ENCODE data around the gene DDHD1. TPM values are rescaled to one million over a fixed set of nuclear protein-coding genes. Genes with fewer than 3 reads are reported as not detected.

DDHD1 gene
- total and polyA plus RNA-seq, 2 experiments from 2014 or later, result 10.5 to 15.8 TPM

GRCh38 chr14:53151523-53152183, 1.5 kb downstream of the DDHD1 start:
- Histone ChIP-seq H3K79me2 (ENCODE audit: insufficient read depth) (peaks cover 53% of the 10 kb centered on the region), H3F3A (ENCODE audit: insufficient read depth) (peaks cover 17% of the 10 kb centered on the region), H3K27ac (peak overlapping the region; percentile 40; the same call in 1 of the 2 replicates), H2AFZ (peak overlapping the region; percentile 94), H4K20me1 (ENCODE audit: insufficient read depth) (0 out of 2 replicates have a peak, but pooled peaks cover 10% of the 10 kb centered on the region), H3K27me3 (replicated peaks; ENCODE audit: insufficient read depth) (no peaks in the 10 kb centered on the region), H3K9me3 (ENCODE audit: low read depth) (no peaks in the 10 kb centered on the region), H3K4me3 (peak overlapping the region; percentile 86), H3K9me2 (ENCODE audit: insufficient read depth) (no peaks in the 10 kb centered on the region), H3K9ac (peak overlapping the region; percentile 79), H3K4me1 (ENCODE audit: insufficient read depth) (peaks cover 9% of the 10 kb centered on the region; the same call in 1 of the 2 replicates), H3K4me2 (ENCODE audit: unreplicated experiment) (peak overlapping the region; percentile 99), H3K36me3 (ENCODE audit: low read depth) (no peaks in the 10 kb centered on the region)
- no peak for TF ChIP-seq EZH2phosphoT487 (IDR thresholded peaks at IDR 0.05; ENCODE audit: insufficient read depth, low read depth)
- TF ChIP-seq EZH2 (IDR thresholded peaks at IDR 0.05; ENCODE audit: insufficient read depth, poor library complexity, severe bottlenecking), result no peak
- DNase-seq, result peak; percentile 78
- in situ Hi-C loops (cut with MboI), result no loop called here
- WGBS, 2 experiments (ENCODE audit: low coverage in 1 of 2, low lambda C conversion rate in 2 of 2, missing lambda C conversion rate in 2 of 2), result 1 to 2% methylated on average over 21 to 25 of the region's 25 CpGs

GRCh38 chr14:53149668-53150316, 3.3 kb downstream of the DDHD1 start:
- Histone ChIP-seq H3K27ac (no peak overlapping the region), H3K27me3 (replicated peaks; ENCODE audit: insufficient read depth) (no peaks in the 10 kb centered on the region), H3K4me1 (ENCODE audit: insufficient read depth) (peaks cover 9% of the 10 kb centered on the region; the same call in 1 of the 2 replicates), H3K4me3 (no peak overlapping the region), H3K36me3 (ENCODE audit: low read depth) (no peaks in the 10 kb centered on the region), H3K4me2 (ENCODE audit: unreplicated experiment) (peak overlapping the region; percentile 99), H3K9me2 (ENCODE audit: insufficient read depth) (no peaks in the 10 kb centered on the region), H3K9me3 (ENCODE audit: low read depth) (no peaks in the 10 kb centered on the region), H2AFZ (no peak overlapping the region), H3K9ac (no peak overlapping the region), H4K20me1 (ENCODE audit: insufficient read depth) (0 out of 2 replicates have a peak, but pooled peaks cover 10% of the 10 kb centered on the region), H3K79me2 (ENCODE audit: insufficient read depth) (peaks cover 71% of the 10 kb centered on the region), H3F3A (ENCODE audit: insufficient read depth) (peaks cover 17% of the 10 kb centered on the region)
- in situ Hi-C loops (cut with MboI), result no loop called here
- TF ChIP-seq EZH2phosphoT487 (IDR thresholded peaks at IDR 0.05; ENCODE audit: insufficient read depth, low read depth), result no peak
- no peak for TF ChIP-seq EZH2 (IDR thresholded peaks at IDR 0.05; ENCODE audit: insufficient read depth, poor library complexity, severe bottlenecking)
- no peak for DNase-seq
- WGBS, 2 experiments (ENCODE audit: low coverage in 1 of 2, low lambda C conversion rate in 2 of 2, missing lambda C conversion rate in 2 of 2), result 82 to 88% methylated on average over 4 of the region's 4 CpGs

- no peaks in the 10 kb centered on the region for H3K27me3 ChIP-seq (replicated peaks; ENCODE audit: insufficient read depth)
- H3K9me3 ChIP-seq (ENCODE audit: low read depth), result no peaks in the 10 kb centered on the region
- no peak for TF ChIP-seq EZH2 (IDR thresholded peaks at IDR 0.05; ENCODE audit: insufficient read depth, poor library complexity, severe bottlenecking)
- TF ChIP-seq EZH2phosphoT487 (IDR thresholded peaks at IDR 0.05; ENCODE audit: insufficient read depth, low read depth), result no peak
- H3F3A ChIP-seq (ENCODE audit: insufficient read depth), result peaks cover 9% of the 10 kb centered on the region
- peaks cover 9% of the 10 kb centered on the region; the same call in 1 of the 2 replicates for H3K4me1 ChIP-seq (ENCODE audit: insufficient read depth)
- no peak overlapping the region for H3K4me2 ChIP-seq (ENCODE audit: unreplicated experiment)
- H3K9me2 ChIP-seq (ENCODE audit: insufficient read depth), result no peaks in the 10 kb centered on the region
- peaks cover 82% of the 10 kb centered on the region for H3K79me2 ChIP-seq (ENCODE audit: insufficient read depth)
- H4K20me1 ChIP-seq (ENCODE audit: insufficient read depth), result 0 out of 2 replicates have a peak, but pooled peaks cover 10% of the 10 kb centered on the region
- H3K27ac ChIP-seq, result no peak overlapping the region
- no peak overlapping the region for H2AFZ ChIP-seq
- no peak overlapping the region for H3K9ac ChIP-seq
- peak; percentile 29 for DNase-seq
- in situ Hi-C loops (cut with MboI), result no loop called here
- H3K36me3 ChIP-seq (ENCODE audit: low read depth), result no peaks in the 10 kb centered on the region
- H3K4me3 ChIP-seq, result no peak overlapping the region
Observed at GRCh38 chr14:53148671-53149070, 4.5 kb downstream of the DDHD1 start.

DNA sequence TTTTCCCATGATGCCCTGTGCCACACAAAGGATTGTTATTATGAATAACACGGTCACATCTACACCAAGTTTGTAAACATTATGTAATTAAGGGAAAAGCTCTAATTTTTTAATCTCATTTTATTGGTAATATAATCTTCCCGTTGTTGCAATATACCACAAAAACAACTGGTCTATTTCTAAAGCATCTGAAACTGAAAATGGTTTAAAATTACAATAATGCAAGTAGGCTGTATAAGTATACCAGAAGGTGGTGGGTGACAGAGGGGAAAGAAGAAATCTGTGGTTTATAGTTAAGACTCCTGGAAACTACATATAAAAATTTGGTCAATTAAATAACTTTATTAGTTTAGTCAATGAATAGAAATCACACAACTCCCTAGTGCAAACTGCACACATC, 5.2 kb downstream of the DDHD1 start:
- H3K9me2 ChIP-seq (ENCODE audit: insufficient read depth), result no peaks in the 10 kb centered on the region
- no peak for TF ChIP-seq EZH2 (IDR thresholded peaks at IDR 0.05; ENCODE audit: insufficient read depth, poor library complexity, severe bottlenecking)
- TF ChIP-seq EZH2phosphoT487 (IDR thresholded peaks at IDR 0.05; ENCODE audit: insufficient read depth, low read depth), result no peak
- H3K36me3 ChIP-seq (ENCODE audit: low read depth), result no peaks in the 10 kb centered on the region
- DNase-seq, result no peak
- H3K4me2 ChIP-seq (ENCODE audit: unreplicated experiment), result no peak overlapping the region
- H3K9ac ChIP-seq, result no peak overlapping the region
- peaks cover 90% of the 10 kb centered on the region for H3K79me2 ChIP-seq (ENCODE audit: insufficient read depth)
- peaks cover 9% of the 10 kb centered on the region; the same call in 1 of the 2 replicates for H3K4me1 ChIP-seq (ENCODE audit: insufficient read depth)
- no peak overlapping the region for H3K4me3 ChIP-seq
- H3K27me3 ChIP-seq (replicated peaks; ENCODE audit: insufficient read depth), result no peaks in the 10 kb centered on the region
- WGBS, 2 experiments (ENCODE audit: low coverage in 1 of 2, low lambda C conversion rate in 2 of 2, missing lambda C conversion rate in 2 of 2), result 97 to 100% methylated on average over 2 of the region's 2 CpGs
- no peaks in the 10 kb centered on the region for H3K9me3 ChIP-seq (ENCODE audit: low read depth)
- no peak overlapping the region for H3K27ac ChIP-seq
- H4K20me1 ChIP-seq (ENCODE audit: insufficient read depth), result 0 out of 2 replicates have a peak, but pooled peaks cover 10% of the 10 kb centered on the region
- no peak overlapping the region for H2AFZ ChIP-seq
- H3F3A ChIP-seq (ENCODE audit: insufficient read depth), result 0 out of 2 replicates have a peak, but pooled peaks cover 5% of the 10 kb centered on the region
- in situ Hi-C loops (cut with MboI), result no loop called here

Data from GM23248 (cell line).